MCF 10A (cell line): ENCODE results near the gene TRNP1. TPM values are rescaled to one million over a fixed set of nuclear protein-coding genes. Genes with fewer than 3 reads are reported as not detected.

ENCODE experiments used
- BruUV-seq: library from RNA; stranded (reverse); fragments of 400-500 nt; replicated peaks from 2 replicates; lab custom pipeline; 2021; lab: Mats Ljungman, UMichigan
- CTCF ChIA-PET: fragments of 300-600 bp; sonication (Branson Sonifier 250); formaldehyde crosslinking; extraction: SDS; loops from one replicate; lab custom pipeline; 2021; ENCODE audit warnings: antibody characterized with exemption, inconsistent platforms; lab: Yijun Ruan, JAX
- POLR2A ChIA-PET: fragments of 300-600, 350-650 bp; sonication (Branson Sonifier 250); formaldehyde crosslinking; extraction: SDS; loops from one replicate; lab custom pipeline; 2020; ENCODE audit warnings: antibody characterized with exemption, inconsistent platforms; lab: Yijun Ruan, JAX
- DNase-seq: peaks from one replicate; pipeline ENCODE4 v3.0.0-alpha.2; 2018; ENCODE audit not compliant: unreplicated experiment
- H3K27ac Mint-ChIP-seq: one replicate; pipeline ENCODE4 v1.8.0; 2022; ENCODE audit warnings: mild to moderate bottlenecking, low read depth, mixed read lengths; ENCODE audit not compliant: unreplicated experiment
- H3K27me3 Mint-ChIP-seq: one replicate; pipeline ENCODE4 v1.8.0; 2022; ENCODE audit warnings: mixed read lengths; ENCODE audit not compliant: insufficient read depth, unreplicated experiment
- H3K36me3 Mint-ChIP-seq: one replicate; pipeline ENCODE4 v1.8.0; 2022; ENCODE audit warnings: mild to moderate bottlenecking, moderate library complexity, mixed read lengths; ENCODE audit not compliant: insufficient read depth, unreplicated experiment
- H3K4me1 Mint-ChIP-seq: one replicate; pipeline ENCODE4 v1.8.0; 2022; ENCODE audit warnings: mixed read lengths; ENCODE audit not compliant: insufficient read depth, unreplicated experiment
- H3K4me3 Mint-ChIP-seq: one replicate; pipeline ENCODE4 v1.8.0; 2022; ENCODE audit warnings: mild to moderate bottlenecking, moderate library complexity, mixed read lengths; ENCODE audit not compliant: unreplicated experiment
- H3K9me3 Mint-ChIP-seq: one replicate; pipeline ENCODE4 v1.8.0; 2022; ENCODE audit warnings: mixed read lengths; ENCODE audit not compliant: unreplicated experiment
- CTCF ChIP-seq: fragments of 200-600 bp; IDR thresholded peaks from one replicate; pipeline ENCODE4 v1.8.0; 2022; ENCODE audit warnings: antibody characterized with exemption, mild to moderate bottlenecking; ENCODE audit not compliant: unreplicated experiment
- intact Hi-C: fragments of 100-400 bp; cut with micrococcal nuclease; formaldehyde crosslinking; loops from 2 replicates; pipeline ENCODE4 v1.14.1; 2022
- total RNA-seq: library from RNA; stranded (reverse); gene quantifications from 2 replicates; pipeline ENCODE4 v1.2.3, GENCODE V29; 2022

The TRNP1 gene
- total RNA-seq, 1 experiment from 2014 or later = 59.2 TPM

GRCh38 chr1:26996024-26996423 lies 2.5 kb downstream of the TRNP1 start:
- peak overlapping the region; percentile 80 for H3K4me3 Mint-ChIP-seq
- POLR2A ChIA-PET = interaction anchor here (0.5 to 11.3 kb wide), 14 partner anchors 10 to 736 kb away, joined by 3 to 535 read pairs (median 20); partner anchors contain the start of genes GPATCH3, KDF1 and TENT5B

GRCh38 chr1:26996665-26997064 lies 3.2 kb downstream of the TRNP1 start:
- POLR2A ChIA-PET = interaction anchor here (0.5 to 11.3 kb wide), 15 partner anchors 11 to 735 kb away, joined by 3 to 535 read pairs (median 5); partner anchors contain the start of genes KDF1 and TENT5B
- TF ChIP-seq CTCF = no peak

More at GRCh38 chr1:26996024-26996423, 2.5 kb downstream of the TRNP1 start:
- BruUV-seq = no TSS peak
- peaks cover 45% of the 10 kb centered on the region for H3K36me3 Mint-ChIP-seq
- peak overlapping the region; percentile 92 for H3K27ac Mint-ChIP-seq
- intact Hi-C loops = no loop called here
- peak; percentile 46 for DNase-seq
- no peak for TF ChIP-seq CTCF
- no peaks in the 10 kb centered on the region for H3K9me3 Mint-ChIP-seq
- no peaks in the 10 kb centered on the region for H3K27me3 Mint-ChIP-seq
- peaks cover 45% of the 10 kb centered on the region for H3K4me1 Mint-ChIP-seq
- CTCF ChIA-PET = interaction anchor here (0.6 to 9.9 kb wide), 15 partner anchors 9 to 306 kb away, joined by 3 to 118 read pairs (median 5); partner anchors contain the start of genes KDF1 and TENT5B

GRCh38 chr1:26998429-26999300 lies 5.2 kb downstream of the TRNP1 start:
- Mint-ChIP-seq H3K27me3 (no peaks in the 10 kb centered on the region), H3K27ac (peak overlapping the region; percentile 92), H3K4me3 (peak overlapping the region; percentile 80), H3K4me1 (peaks cover 40% of the 10 kb centered on the region), H3K36me3 (peaks cover 72% of the 10 kb centered on the region), H3K9me3 (no peaks in the 10 kb centered on the region)
- ChIA-PET POLR2A (interaction anchor here (0.6 to 11.3 kb wide), 24 partner anchors 9 to 469 kb away, joined by 3 to 535 read pairs (median 4); partner anchors contain the start of genes GPATCH3, KDF1, TENT5B and WDTC1), CTCF (interaction anchor here (0.5 to 9.9 kb wide), 19 partner anchors 8 to 947 kb away, joined by 3 to 118 read pairs (median 5); partner anchors contain the start of gene TENT5B)
- intact Hi-C loops = loop anchor here (1.0 kb wide), 2 partner anchors 13 to 33 kb away; no protein-coding TSS in a partner anchor
- TSS peak; percentile 14 for BruUV-seq
- no peak for TF ChIP-seq CTCF
- DNase-seq = peak; percentile 83

More at GRCh38 chr1:26996665-26997064, 3.2 kb downstream of the TRNP1 start:
- CTCF ChIA-PET = interaction anchor here (0.5 to 9.9 kb wide), 26 partner anchors 8 to 305 kb away, joined by 3 to 118 read pairs (median 4); partner anchors contain the start of genes KDF1 and TENT5B
- H3K36me3 Mint-ChIP-seq = peaks cover 52% of the 10 kb centered on the region
- no peaks in the 10 kb centered on the region for H3K9me3 Mint-ChIP-seq
- DNase-seq = no peak
- H3K27ac Mint-ChIP-seq = peak overlapping the region; percentile 92
- peak overlapping the region; percentile 80 for H3K4me3 Mint-ChIP-seq
- intact Hi-C loops = loop anchor here (1.0 kb wide), 2 partner anchors 48 to 101 kb away; no protein-coding TSS in a partner anchor
- no TSS peak for BruUV-seq
- no peaks in the 10 kb centered on the region for H3K27me3 Mint-ChIP-seq
- peaks cover 42% of the 10 kb centered on the region for H3K4me1 Mint-ChIP-seq
